A549 (cell line): Measurements from ENCODE around the gene KCNIP3. TPM values are rescaled to one million over a fixed set of nuclear protein-coding genes. Genes with fewer than 3 reads are reported as not detected.
A peak's percentile ranks its signal among the peaks of the same experiment; 100 is the strongest.
"Not testable (repeated sequence)": the region's sequence is repeated elsewhere in the genome, so short reads cannot be mapped to it uniquely, and the experiment has no call there.

Experiments used
- ATAC-seq, 2 experiments: fragments of 200-7000 bp in 1 of 2; fragments of >200 bp in 1 of 2; cut with Nextera tagmentation in 1 of 2; cut with Tn5 transposase in 1 of 2; 3 replicates each; pipeline versions ENCODE4 v1.8.0 to v1.9.1; 2018 to 2020; ENCODE audit warnings: mild to moderate bottlenecking in 1 of 2, moderate library complexity in 1 of 2
- CTCF ChIA-PET: fragments of 300-600 bp; sonication (Branson Sonifier 250); formaldehyde crosslinking; extraction: SDS; loops from one replicate; lab custom pipeline; 2021; ENCODE audit warnings: antibody characterized with exemption, inconsistent platforms; lab: Yijun Ruan, JAX
- POLR2A ChIA-PET: fragments of 350-600 bp; formaldehyde crosslinking; extraction: SDS; loops from one replicate; lab custom pipeline; 2021; ENCODE audit warnings: antibody characterized with exemption, inconsistent platforms; lab: Yijun Ruan, JAX
- DNase-seq, 2 experiments: peaks; one replicate each; pipeline versions ENCODE4 v3.0.0 to v3.0.0-alpha.2; 2011 to 2016; ENCODE audit warnings: low read depth in 1 of 2, low spot score in 1 of 2
- FAIRE-seq: peaks from 2 replicates; lab custom pipeline; 2011; peaks lifted over from hg19 to GRCh38; lab: Jason Lieb, UNC
- H3K27ac ChIP-seq, 2 experiments: fragments of >200 bp; sonication (Bioruptor Twin); formaldehyde crosslinking; 3 replicates each; pipeline ENCODE4 v1.5.1; 2016 to 2017
- H3K4me1 ChIP-seq: fragments of >200 bp; sonication (Bioruptor Twin); formaldehyde crosslinking; 3 replicates; pipeline ENCODE4 v1.6.1; 2016
- H3K4me2 ChIP-seq: fragments of >200 bp; sonication (Bioruptor Twin); formaldehyde crosslinking; 3 replicates; pipeline ENCODE4 v1.6.1; 2016
- H3K4me3 ChIP-seq: fragments of >200 bp; sonication (Bioruptor Twin); formaldehyde crosslinking; 3 replicates; pipeline ENCODE4 v1.5.1; 2016
- H3K9me3 ChIP-seq: fragments of >200 bp; sonication (Bioruptor Twin); formaldehyde crosslinking; 3 replicates; pipeline ENCODE4 v1.6.1; 2016
- BHLHE40 ChIP-seq: IDR thresholded peaks from 2 replicates; pipeline ENCODE4 v1.6.1; 2012; ENCODE audit warnings: low read depth, low read length, inconsistent platforms
- CHD4 ChIP-seq: fragments of 200-600 bp; sonication (generic); IDR thresholded peaks from 2 replicates; pipeline ENCODE4 v1.6.1; 2016; ENCODE audit warnings: antibody characterized with exemption, mild to moderate bottlenecking, borderline replicate concordance
- HDAC2 ChIP-seq: fragments of 200-600 bp; sonication (generic); IDR thresholded peaks from 2 replicates; pipeline ENCODE4 v1.6.1; 2016
- HOXB13 ChIP-seq: fragments of 250-450 bp; sonication (Bioruptor Pico); IDR thresholded peaks from 2 replicates; pipeline ENCODE4 v1.5.0; 2020; ENCODE audit warnings: low read depth, mild to moderate bottlenecking, moderate library complexity
- POLR2A ChIP-seq: IDR thresholded peaks from 2 replicates; pipeline ENCODE4 v1.6.1; 2012; ENCODE audit warnings: mild to moderate bottlenecking, low read length
- POLR2AphosphoS2 ChIP-seq: conservative IDR thresholded peaks from 2 replicates; pipeline ENCODE4 v1.6.1; 2012; ENCODE audit warnings: low read length, improper control_type of control experiment, inconsistent platforms
- SREBF2 ChIP-seq: fragments of 450-650 bp; IDR thresholded peaks from 2 replicates; pipeline ENCODE4 v1.6.1; 2014; ENCODE audit warnings: mild to moderate bottlenecking, moderate library complexity
- ZC3H11A ChIP-seq: fragments of 450-650 bp; IDR thresholded peaks from 2 replicates; pipeline ENCODE4 v1.6.1; 2014; ENCODE audit warnings: antibody characterized with exemption, mild to moderate bottlenecking
- WGBS: methylation state at CpG from one replicate; pipeline ENCODE4 v1.1.6; 2017; ENCODE audit errors: missing lambda C conversion rate; 5-methylcytosine and 5-hydroxymethylcytosine counted together
- polyA plus RNA-seq, 4 experiments: library from polyadenylated mRNA; depleted of rRNA in 3 of 4; stranded (reverse); fragments of >200 nt; fragmentation: RNase III in 1 of 4; extraction: RNeasy Plus Mini Kit Qiagen cat#74134 plus additional on column Dnase treatment in 1 of 4; gene quantifications; 2 replicates in 3 of 4; 3 replicates in 1 of 4; pipeline ENCODE4 v1.2.3, GENCODE V29; 2011 to 2017
- TF ChIP-seq, protein P1 (sequence below): fragments of 450-650 bp; IDR thresholded peaks from 2 replicates; pipeline ENCODE4 v1.6.1; 2014; ENCODE audit warnings: antibody characterized with exemption
- TF ChIP-seq, protein P2 (sequence below): IDR thresholded peaks from 2 replicates; pipeline ENCODE4 v1.6.1; 2012
- TF ChIP-seq, protein P3 (sequence below): fragments of >200 bp; sonication (Bioruptor Twin); formaldehyde crosslinking; IDR thresholded peaks from 2 replicates; pipeline ENCODE4 v1.6.1; 2016
- TF ChIP-seq, protein P4 (sequence below): fragments of 200-600 bp; sonication (generic); IDR thresholded peaks from 2 replicates; pipeline ENCODE4 v1.6.1; 2016; ENCODE audit warnings: antibody characterized with exemption, mild to moderate bottlenecking, moderate library complexity

The KCNIP3 gene
- polyA plus RNA-seq, 2 of the 4 experiments (the other 2 are of a cell fraction) = 0.13 to 0.84 TPM

DNA sequence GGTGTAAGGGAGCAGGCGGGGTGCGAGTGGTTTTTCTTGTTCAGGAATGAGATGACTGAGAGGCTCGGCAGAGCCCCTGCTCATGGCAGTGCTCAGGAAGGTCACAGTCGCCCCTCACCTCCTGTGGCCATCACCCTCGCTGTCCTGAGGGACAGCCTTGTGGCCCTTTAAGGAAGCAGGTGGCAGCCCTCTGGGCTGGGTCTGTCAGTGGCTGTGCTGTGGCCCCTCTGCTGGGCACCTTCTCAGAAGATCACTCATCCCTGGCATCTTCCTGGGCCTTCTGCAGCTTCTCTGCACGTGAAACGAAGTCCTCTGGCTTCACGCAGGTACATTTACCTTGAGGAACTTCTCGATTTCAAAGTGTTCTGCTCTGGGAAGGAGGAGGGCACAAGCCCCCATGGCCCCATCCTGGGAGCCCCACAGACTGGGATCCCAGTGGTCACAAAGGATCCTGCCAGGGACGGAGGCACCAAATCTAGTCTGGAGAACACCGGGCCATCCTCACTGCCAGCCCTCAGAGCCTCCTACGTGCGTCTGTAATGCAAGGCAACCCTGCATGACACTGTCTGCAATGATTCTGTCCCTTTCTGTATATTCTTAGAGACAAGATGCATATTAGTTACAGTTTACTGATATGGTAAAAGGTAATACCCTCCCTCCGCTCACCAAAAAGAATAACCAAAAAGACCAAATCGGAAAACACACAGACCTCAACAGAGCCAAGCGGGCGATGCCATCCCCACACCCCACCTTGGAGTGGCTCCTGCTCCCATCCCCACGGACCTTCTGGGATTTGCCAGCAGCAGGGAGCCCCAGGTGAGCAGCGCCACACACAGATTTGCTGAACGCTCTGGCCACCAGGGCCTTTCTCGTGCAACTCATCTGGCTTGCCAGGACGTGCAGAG is 79.4 kb downstream of the KCNIP3 start:
- H3K4me2 ChIP-seq = no peak overlapping the region
- no peak for DNase-seq
- no peaks in the 10 kb centered on the region for H3K9me3 ChIP-seq
- H3K4me1 ChIP-seq = no peaks in the 10 kb centered on the region
- no peak for FAIRE-seq
- H3K4me3 ChIP-seq = no peak overlapping the region
- ATAC-seq = no peak
- ChIA-PET CTCF (interaction anchor here (1.3 kb wide), 1 partner anchor 13 kb away, joined by 4 read pairs; no protein-coding TSS in a partner anchor), POLR2A (no interaction called here)
- WGBS = 52% methylated on average over 22 of the region's 22 CpGs
- TF ChIP-seq, protein P1, sequence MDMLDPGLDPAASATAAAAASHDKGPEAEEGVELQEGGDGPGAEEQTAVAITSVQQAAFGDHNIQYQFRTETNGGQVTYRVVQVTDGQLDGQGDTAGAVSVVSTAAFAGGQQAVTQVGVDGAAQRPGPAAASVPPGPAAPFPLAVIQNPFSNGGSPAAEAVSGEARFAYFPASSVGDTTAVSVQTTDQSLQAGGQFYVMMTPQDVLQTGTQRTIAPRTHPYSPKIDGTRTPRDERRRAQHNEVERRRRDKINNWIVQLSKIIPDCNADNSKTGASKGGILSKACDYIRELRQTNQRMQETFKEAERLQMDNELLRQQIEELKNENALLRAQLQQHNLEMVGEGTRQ = no peak
- no peak for TF ChIP-seq POLR2A
- TF ChIP-seq, protein P2, sequence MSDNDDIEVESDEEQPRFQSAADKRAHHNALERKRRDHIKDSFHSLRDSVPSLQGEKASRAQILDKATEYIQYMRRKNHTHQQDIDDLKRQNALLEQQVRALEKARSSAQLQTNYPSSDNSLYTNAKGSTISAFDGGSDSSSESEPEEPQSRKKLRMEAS = no peak
- no peak for TF ChIP-seq SREBF2
- TF ChIP-seq, all 56 proteins: peak for 0
- no peak overlapping the region for H3K27ac ChIP-seq

DNA sequence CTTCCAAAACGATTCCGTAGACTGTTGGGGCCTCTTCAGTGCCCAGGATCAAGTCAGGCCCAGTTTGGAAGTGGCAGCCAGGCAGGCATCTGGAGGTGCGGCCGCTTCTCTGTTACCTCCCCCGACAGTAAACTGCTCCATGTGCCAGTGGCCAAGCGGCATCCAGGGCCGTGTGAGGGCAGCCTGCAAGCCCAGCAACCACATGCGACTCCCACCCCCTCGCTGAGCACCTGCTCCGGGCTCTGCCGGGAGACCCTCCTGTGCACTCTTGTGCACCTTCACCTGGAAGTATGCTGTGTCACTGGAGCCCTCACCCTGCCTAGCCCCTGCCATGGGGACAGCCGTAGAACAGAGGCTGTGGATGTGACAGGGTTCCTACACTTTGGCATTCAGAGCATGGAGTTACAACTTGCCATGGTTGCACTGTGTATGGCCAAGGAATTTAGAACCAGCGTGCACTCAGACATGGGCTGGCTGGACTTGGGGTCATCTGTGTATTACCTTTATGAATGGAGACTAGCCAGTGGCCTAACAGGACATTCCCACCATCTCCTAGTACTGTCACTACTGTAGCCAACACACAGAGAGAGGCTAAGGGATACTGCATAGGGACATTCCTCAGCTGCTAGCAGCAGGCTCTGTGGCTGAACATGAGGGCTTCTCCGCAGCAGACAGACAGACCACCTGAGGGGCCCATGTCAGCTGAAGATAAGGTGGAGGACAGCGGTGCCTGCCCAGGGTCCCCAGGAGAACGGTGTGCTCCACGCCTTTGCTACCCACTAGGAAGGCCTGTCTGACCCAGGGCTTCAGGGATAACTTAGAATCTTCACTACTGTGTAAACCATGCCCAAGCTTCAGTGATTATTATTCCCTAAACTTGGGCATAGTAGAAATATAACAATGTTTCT is 80.3 kb downstream of the KCNIP3 start:
- FAIRE-seq = no peak
- ATAC-seq = peak in 1 of 2 experiments; percentile 17; a peak in 2 of 6 replicates
- POLR2A ChIA-PET = no interaction called here
- CTCF ChIA-PET = interaction anchor here (4.2 kb wide), 1 partner anchor 11 kb away, joined by 27 read pairs; no protein-coding TSS in a partner anchor
- DNase-seq = no peak
- TF ChIP-seq ZC3H11A (no peak), HOXB13 (CRISPR knock-in tag) (no peak), CHD4 (no peak), BHLHE40 (no peak)
- 59% methylated on average over 13 of the region's 17 CpGs for WGBS
- Histone ChIP-seq H3K4me3 (no peak overlapping the region), H3K4me1 (no peaks in the 10 kb centered on the region), H3K4me2 (no peak overlapping the region), H3K27ac (no peak overlapping the region), H3K9me3 (no peaks in the 10 kb centered on the region)

DNA sequence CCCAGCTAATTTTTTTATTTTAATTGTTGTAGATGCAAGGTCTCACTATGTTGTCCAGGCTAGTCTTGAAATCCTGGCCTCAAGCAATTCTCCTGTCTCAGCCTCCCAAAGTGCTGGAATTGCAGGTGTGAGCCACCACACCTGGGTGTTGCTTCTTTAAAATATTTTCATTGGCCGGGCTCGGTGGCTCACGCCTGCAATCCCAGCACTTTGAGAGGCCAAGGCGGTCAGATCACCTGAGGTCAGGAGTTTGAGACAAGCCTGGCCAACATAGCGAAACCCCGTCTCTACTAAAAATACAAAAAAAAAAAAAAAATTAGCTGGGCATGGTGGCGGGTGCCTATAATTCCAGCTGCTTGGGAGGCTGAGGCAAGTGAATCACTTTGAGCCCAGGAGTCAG is 81.1 kb downstream of the KCNIP3 start:
- H3K4me2 ChIP-seq, H3K4me1 ChIP-seq, DNase-seq, H3K27ac ChIP-seq, FAIRE-seq, POLR2A ChIA-PET, H3K4me3 ChIP-seq, H3K9me3 ChIP-seq, ATAC-seq: not testable (repeated sequence)
- 84% methylated on average over 7 of the region's 7 CpGs for WGBS
- CTCF ChIA-PET = interaction anchor here (4.2 kb wide), 1 partner anchor 10 kb away, joined by 27 read pairs; no protein-coding TSS in a partner anchor

DNA sequence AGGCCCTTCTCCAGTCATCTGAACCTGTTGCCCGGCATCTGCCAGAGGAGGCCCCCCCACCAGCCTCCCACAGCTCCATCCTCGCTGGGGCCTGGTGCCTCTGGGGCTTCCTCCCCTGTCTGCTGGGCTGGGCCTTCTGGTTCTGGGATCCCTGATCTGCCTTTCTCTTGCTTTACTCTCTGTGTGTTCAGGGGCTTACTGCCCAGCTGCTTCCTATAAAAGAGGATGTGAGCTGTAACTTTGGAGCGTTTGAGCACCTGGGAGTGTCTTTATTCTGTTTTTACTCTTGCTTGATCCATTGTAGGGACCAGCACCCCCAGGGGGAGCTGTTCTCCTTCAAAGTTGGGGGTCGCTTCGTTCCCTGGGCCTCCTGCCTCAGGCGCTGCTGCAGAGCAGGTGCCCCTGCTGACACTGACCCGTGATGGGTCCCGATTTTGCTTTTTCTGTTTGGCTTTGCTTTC is 82.3 kb downstream of the KCNIP3 start:
- ChIA-PET CTCF (interaction anchor here (0.6 to 4.2 kb wide), 4 partner anchors 9 to 32 kb away, joined by 3 to 27 read pairs (median 4); no protein-coding TSS in a partner anchor), POLR2A (no interaction called here)
- ATAC-seq = peak in 1 of 2 experiments; percentile 14; a peak in 1 of 6 replicates
- Histone ChIP-seq H3K4me1 (no peaks in the 10 kb centered on the region), H3K27ac (no peak overlapping the region), H3K4me2 (no peak overlapping the region), H3K4me3 (no peak overlapping the region), H3K9me3 (no peaks in the 10 kb centered on the region)
- TF ChIP-seq, protein P3, sequence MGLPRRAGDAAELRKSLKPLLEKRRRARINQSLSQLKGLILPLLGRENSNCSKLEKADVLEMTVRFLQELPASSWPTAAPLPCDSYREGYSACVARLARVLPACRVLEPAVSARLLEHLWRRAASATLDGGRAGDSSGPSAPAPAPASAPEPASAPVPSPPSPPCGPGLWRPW = no peak
- no peak for TF ChIP-seq POLR2AphosphoS2
- no peak for TF ChIP-seq HDAC2
- TF ChIP-seq, protein P4, sequence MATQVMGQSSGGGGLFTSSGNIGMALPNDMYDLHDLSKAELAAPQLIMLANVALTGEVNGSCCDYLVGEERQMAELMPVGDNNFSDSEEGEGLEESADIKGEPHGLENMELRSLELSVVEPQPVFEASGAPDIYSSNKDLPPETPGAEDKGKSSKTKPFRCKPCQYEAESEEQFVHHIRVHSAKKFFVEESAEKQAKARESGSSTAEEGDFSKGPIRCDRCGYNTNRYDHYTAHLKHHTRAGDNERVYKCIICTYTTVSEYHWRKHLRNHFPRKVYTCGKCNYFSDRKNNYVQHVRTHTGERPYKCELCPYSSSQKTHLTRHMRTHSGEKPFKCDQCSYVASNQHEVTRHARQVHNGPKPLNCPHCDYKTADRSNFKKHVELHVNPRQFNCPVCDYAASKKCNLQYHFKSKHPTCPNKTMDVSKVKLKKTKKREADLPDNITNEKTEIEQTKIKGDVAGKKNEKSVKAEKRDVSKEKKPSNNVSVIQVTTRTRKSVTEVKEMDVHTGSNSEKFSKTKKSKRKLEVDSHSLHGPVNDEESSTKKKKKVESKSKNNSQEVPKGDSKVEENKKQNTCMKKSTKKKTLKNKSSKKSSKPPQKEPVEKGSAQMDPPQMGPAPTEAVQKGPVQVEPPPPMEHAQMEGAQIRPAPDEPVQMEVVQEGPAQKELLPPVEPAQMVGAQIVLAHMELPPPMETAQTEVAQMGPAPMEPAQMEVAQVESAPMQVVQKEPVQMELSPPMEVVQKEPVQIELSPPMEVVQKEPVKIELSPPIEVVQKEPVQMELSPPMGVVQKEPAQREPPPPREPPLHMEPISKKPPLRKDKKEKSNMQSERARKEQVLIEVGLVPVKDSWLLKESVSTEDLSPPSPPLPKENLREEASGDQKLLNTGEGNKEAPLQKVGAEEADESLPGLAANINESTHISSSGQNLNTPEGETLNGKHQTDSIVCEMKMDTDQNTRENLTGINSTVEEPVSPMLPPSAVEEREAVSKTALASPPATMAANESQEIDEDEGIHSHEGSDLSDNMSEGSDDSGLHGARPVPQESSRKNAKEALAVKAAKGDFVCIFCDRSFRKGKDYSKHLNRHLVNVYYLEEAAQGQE = no peak
- peak in 1 of 2 experiments; percentile 19 for DNase-seq
- WGBS = 28% methylated on average over 8 of the region's 8 CpGs
- FAIRE-seq = no peak
